Stomach (tissue), 9 donors: ENCODE data around the gene PDXP. TPM values are rescaled to one million over a fixed set of nuclear protein-coding genes. Genes with fewer than 3 reads are reported as not detected.
A peak's percentile ranks its signal among the peaks of the same experiment; 100 is the strongest.

Experiments used
- DNase-seq, 2 donors: peaks; one replicate each; pipeline versions ENCODE4 v3.0.0 to v3.0.0-alpha.2; 2013 to 2019
- H3K27ac ChIP-seq, 5 donors: fragments of 200-600 bp in 4 of 5; sonication (generic) in 4 of 5; one replicate each; pipeline ENCODE4 v1.5.1; 2013 to 2019; ENCODE audit warnings: mild to moderate bottlenecking in 1 of 5, moderate library complexity in 1 of 5
- H3K27me3 ChIP-seq, 3 donors: fragments of 200-600 bp; sonication (generic); one replicate each; pipeline ENCODE4 v1.5.1; 2017 to 2019; ENCODE audit warnings: mixed run types in 1 of 3
- H3K36me3 ChIP-seq, 4 donors: fragments of 200-600 bp; sonication (generic); 1 replicate in 3 of 4; 2 replicates in 1 of 4; pipeline ENCODE4 v1.5.1; 2016 to 2019
- H3K4me1 ChIP-seq, 4 donors: fragments of 200-600 bp; sonication (generic); one replicate each; pipeline ENCODE4 v1.5.1; 2016 to 2019
- H3K4me3 ChIP-seq, 4 donors: fragments of 200-600 bp; sonication (generic) in 3 of 4; one replicate each; pipeline ENCODE4 v1.5.1; 2016 to 2019; ENCODE audit warnings: mild to moderate bottlenecking in 1 of 4
- H3K9me3 ChIP-seq, 4 donors: fragments of 200-600 bp; sonication (generic); one replicate each; pipeline ENCODE4 v1.5.1; 2016 to 2019
- CTCF ChIP-seq, 7 experiments: fragments of 450-650 bp in 4 of 7; fragments of 200-600 bp in 3 of 7; sonication (generic) in 3 of 7; IDR thresholded peaks; one replicate each; pipeline ENCODE4 v1.5.1; 2016 to 2019; ENCODE audit warnings: antibody characterized with exemption in 7 of 7, control low read depth in 2 of 7, mild to moderate bottlenecking in 1 of 7
- EP300 ChIP-seq: sonication (generic); formaldehyde crosslinking; IDR thresholded peaks from one replicate; pipeline ENCODE4 v1.6.1; 2017; ENCODE audit warnings: antibody characterized with exemption
- POLR2A ChIP-seq, 4 donors: fragments of 450-650 bp; IDR thresholded peaks; one replicate each; pipeline ENCODE4 v1.6.1; 2016; ENCODE audit warnings: antibody characterized with exemption in 4 of 4, control low read depth in 2 of 4, mild to moderate bottlenecking in 1 of 4, moderate library complexity in 1 of 4
- POLR2AphosphoS5 ChIP-seq, 3 donors: sonication (generic); formaldehyde crosslinking; IDR thresholded peaks; one replicate each; pipeline ENCODE4 v1.6.1; 2016; ENCODE audit warnings: antibody characterized with exemption in 3 of 3
- WGBS, 5 donors: extraction: QIAGEN DNeasy Blood & Tissue Kit in 3 of 5; methylation state at CpG; one replicate each; pipeline versions ENCODE4 v1.1.5 to v1.1.7; 2013 to 2018; 5-methylcytosine and 5-hydroxymethylcytosine counted together
- intact Hi-C: fragments of 100-400 bp; cut with DNase I; formaldehyde crosslinking; loops from one replicate; pipeline ENCODE4 v1.15.1; 2023; ENCODE audit warnings: low total_unique reads
- polyA plus RNA-seq, 3 donors: library from polyadenylated mRNA; stranded (reverse); fragments of 200-250 nt; gene quantifications; one replicate each; pipeline ENCODE4 v1.2.3, GENCODE V29; 2013
- total RNA-seq, 5 donors: library from RNA; depleted of rRNA; stranded (reverse); fragments of >200 nt; gene quantifications; one replicate each; pipeline versions ENCODE4 v1.1.0 to v1.2.3, GENCODE V29; 2014 to 2016
- donor health status: healthy with polysubstance abuse.
- donor health status: Bipolar disorder and iron deficiency.
- donor health status: healthy.

Gene PDXP
- total and polyA plus RNA-seq, 8 donors = 2.9 to 72.1 (median 6.8) TPM

- Histone ChIP-seq H3K27ac (peak within 1 kb of the TSS; percentile 88 to 94 (median 94)), H3K36me3 (peaks cover 3 to 21% (median 10%) of the 10 kb centered on the region in 4 donors), H3K27me3 (no peaks in the 10 kb centered on the region), H3K4me1 (peaks cover 31 to 75% (median 59%) of the 10 kb centered on the region in 4 donors), H3K4me3 (peak within 1 kb of the TSS; percentile 52 to 60 (median 60)), H3K9me3 (no peaks in the 10 kb centered on the region)
- intact Hi-C loops = no loop called here
- peak; percentile 94 to 97 for DNase-seq
- peak; percentile 54 to 88 (median 55) for TF ChIP-seq POLR2AphosphoS5 (IDR thresholded peaks at IDR 0.05)
- no peak for TF ChIP-seq POLR2A (IDR thresholded peaks at IDR 0.05)
- peak in 1 of 7 experiments; percentile 38 for TF ChIP-seq CTCF (IDR thresholded peaks at IDR 0.05)
- 8 to 15% (median 11%) methylated on average over 19 to 34 of the region's 34 CpGs for WGBS, 5 donors
These were observed 16.7 kb downstream of the PDXP start, which contains the start of gene LGALS1 for GRCh38 chr22:37674951-37675929. TSS of gene LGALS1 (plus strand) at chr22:37675636. CDS start at chr22:37675703, 67 bp downstream.

- peak in 1 of 2 donors; percentile 62 for DNase-seq
- 4 to 25% (median 18%) methylated on average over 16 to 17 of the region's 17 CpGs for WGBS, 5 donors
- Histone ChIP-seq H3K27ac (peak overlapping the region; percentile 88 to 94 (median 94)), H3K4me1 (peaks cover 33 to 77% (median 63%) of the 10 kb centered on the region in 4 donors), H3K36me3 (peaks cover 3 to 21% (median 10%) of the 10 kb centered on the region in 4 donors), H3K27me3 (no peaks in the 10 kb centered on the region), H3K9me3 (no peaks in the 10 kb centered on the region), H3K4me3 (peak overlapping the region; percentile 52 to 60 (median 60))
- intact Hi-C loops = no loop called here
- TF ChIP-seq CTCF (IDR thresholded peaks at IDR 0.05) = no peak
- TF ChIP-seq EP300 = no peak
- no peak for TF ChIP-seq POLR2A (IDR thresholded peaks at IDR 0.05)
- TF ChIP-seq POLR2AphosphoS5 (IDR thresholded peaks at IDR 0.05) = no peak
These were observed 17.6 kb downstream of the PDXP start for GRCh38 chr22:37675930-37676735.

GRCh38 chr22:37676736-37677492, 18.4 kb downstream of the PDXP start:
- intact Hi-C loops = no loop called here
- peaks cover 41 to 85% (median 70%) of the 10 kb centered on the region in 4 donors for H3K4me1 ChIP-seq
- WGBS, 5 donors = 1 to 3% (median 2%) methylated on average over 26 to 42 of the region's 42 CpGs

More at GRCh38 chr22:37676736-37677492, 18.4 kb downstream of the PDXP start:
- Histone ChIP-seq H3K36me3 (peaks cover 3 to 21% (median 10%) of the 10 kb centered on the region in 4 donors), H3K9me3 (no peaks in the 10 kb centered on the region), H3K27ac (peak overlapping the region; percentile 88 to 94 (median 94)), H3K4me3 (peak overlapping the region; percentile 52 to 60 (median 60)), H3K27me3 (no peaks in the 10 kb centered on the region)
- TF ChIP-seq CTCF (IDR thresholded peaks at IDR 0.05) (no peak), POLR2A (IDR thresholded peaks at IDR 0.05) (no peak), EP300 (no peak), POLR2AphosphoS5 (IDR thresholded peaks at IDR 0.05) (peak in 2 of 3 donors; percentile 57 to 78)
- peak; percentile 85 to 96 for DNase-seq
